Measurements from ENCODE around the gene ZFP14. TPM values are rescaled to one million over a fixed set of nuclear protein-coding genes. Genes with fewer than 3 reads are reported as not detected.

The ZFP14 gene
- total and polyA plus RNA-seq, 2 of the 4 experiments (the other 2 are of a cell fraction) = 0.67 to 2.0 TPM

GRCh38 chr19:36392916-36393673 lies 14.1 kb upstream of the ZFP14 start:
- no peak overlapping the region for H3K4ac ChIP-seq (ENCODE audit: low read depth, low read length)
- no peak overlapping the region for H2AK9ac ChIP-seq (replicated peaks; ENCODE audit: low read depth, low read length, poor library complexity)
- H3K9ac ChIP-seq (ENCODE audit: low read depth, low read length) = no peak overlapping the region
- no peak overlapping the region for H2AK5ac ChIP-seq (ENCODE audit: low read depth, low read length)
- no peaks in the 10 kb centered on the region for H3K27me3 ChIP-seq (ENCODE audit: control insufficient read depth, insufficient read depth, low read length)
- ATAC-seq (ENCODE audit: low read depth) = no peak
- no TSS peak for BruUV-seq (replicated peaks)
- ChIA-PET CTCF (no interaction called here), POLR2A (ENCODE audit: unreplicated experiment) (no interaction called here)
- H2BK20ac ChIP-seq (ENCODE audit: low read depth, low read length) = no peak overlapping the region
- H3K18ac ChIP-seq (ENCODE audit: low read depth, low read length) = no peak overlapping the region
- no peak overlapping the region for H3K27ac ChIP-seq (ENCODE audit: insufficient read depth, low read length)
- no peak overlapping the region for H3K4me3 ChIP-seq (ENCODE audit: insufficient read depth, low read depth, low read length)
- no peak for DNase-seq
- H3K9me3 ChIP-seq (ENCODE audit: control insufficient read depth, insufficient read depth, low read length) = peaks cover 60% of the 10 kb centered on the region
- no peak overlapping the region for H2BK5ac ChIP-seq (ENCODE audit: low read depth, low read length, poor library complexity, severe bottlenecking)
- no peak for TF ChIP-seq SMC3 (IDR thresholded peaks at IDR 0.05; ENCODE audit: low read depth, low read length)
- TF ChIP-seq, protein P1, sequence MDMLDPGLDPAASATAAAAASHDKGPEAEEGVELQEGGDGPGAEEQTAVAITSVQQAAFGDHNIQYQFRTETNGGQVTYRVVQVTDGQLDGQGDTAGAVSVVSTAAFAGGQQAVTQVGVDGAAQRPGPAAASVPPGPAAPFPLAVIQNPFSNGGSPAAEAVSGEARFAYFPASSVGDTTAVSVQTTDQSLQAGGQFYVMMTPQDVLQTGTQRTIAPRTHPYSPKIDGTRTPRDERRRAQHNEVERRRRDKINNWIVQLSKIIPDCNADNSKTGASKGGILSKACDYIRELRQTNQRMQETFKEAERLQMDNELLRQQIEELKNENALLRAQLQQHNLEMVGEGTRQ (IDR thresholded peaks at IDR 0.05; ENCODE audit: low read depth, low read length) = no peak
- no peak for TF ChIP-seq RCOR1 (IDR thresholded peaks at IDR 0.05; ENCODE audit: insufficient replicate concordance, low read length)
- TF ChIP-seq NFE2L2 (IDR thresholded peaks at IDR 0.05; ENCODE audit: low read depth, low read length) = no peak
- no peak for TF ChIP-seq CHD1 (IDR thresholded peaks at IDR 0.05; ENCODE audit: low read depth, low read length)
- TF ChIP-seq MAFK (IDR thresholded peaks at IDR 0.05; ENCODE audit: low read depth, low read length) = no peak
- no peak for TF ChIP-seq ELK1 (IDR thresholded peaks at IDR 0.05; ENCODE audit: borderline replicate concordance, low read depth, low read length)
- no peak for TF ChIP-seq RFX5 (IDR thresholded peaks at IDR 0.05; ENCODE audit: low read depth, low read length)
- TF ChIP-seq RAD21 (IDR thresholded peaks at IDR 0.05; ENCODE audit: low read length) = no peak
- TF ChIP-seq MAZ (IDR thresholded peaks at IDR 0.05; ENCODE audit: borderline replicate concordance, low read depth, low read length) = no peak
- no peak for TF ChIP-seq FOS (IDR thresholded peaks at IDR 0.05; ENCODE audit: low read depth, low read length)
- TF ChIP-seq, protein P2, sequence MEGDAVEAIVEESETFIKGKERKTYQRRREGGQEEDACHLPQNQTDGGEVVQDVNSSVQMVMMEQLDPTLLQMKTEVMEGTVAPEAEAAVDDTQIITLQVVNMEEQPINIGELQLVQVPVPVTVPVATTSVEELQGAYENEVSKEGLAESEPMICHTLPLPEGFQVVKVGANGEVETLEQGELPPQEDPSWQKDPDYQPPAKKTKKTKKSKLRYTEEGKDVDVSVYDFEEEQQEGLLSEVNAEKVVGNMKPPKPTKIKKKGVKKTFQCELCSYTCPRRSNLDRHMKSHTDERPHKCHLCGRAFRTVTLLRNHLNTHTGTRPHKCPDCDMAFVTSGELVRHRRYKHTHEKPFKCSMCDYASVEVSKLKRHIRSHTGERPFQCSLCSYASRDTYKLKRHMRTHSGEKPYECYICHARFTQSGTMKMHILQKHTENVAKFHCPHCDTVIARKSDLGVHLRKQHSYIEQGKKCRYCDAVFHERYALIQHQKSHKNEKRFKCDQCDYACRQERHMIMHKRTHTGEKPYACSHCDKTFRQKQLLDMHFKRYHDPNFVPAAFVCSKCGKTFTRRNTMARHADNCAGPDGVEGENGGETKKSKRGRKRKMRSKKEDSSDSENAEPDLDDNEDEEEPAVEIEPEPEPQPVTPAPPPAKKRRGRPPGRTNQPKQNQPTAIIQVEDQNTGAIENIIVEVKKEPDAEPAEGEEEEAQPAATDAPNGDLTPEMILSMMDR (conservative IDR thresholded peaks at IDR 0.05; ENCODE audit: low read depth, low read length) = no peak
- no peak for TF ChIP-seq POLR2A (IDR thresholded peaks at IDR 0.05; ENCODE audit: low read depth, low read length)
- TF ChIP-seq MXI1 (IDR thresholded peaks at IDR 0.05; ENCODE audit: borderline replicate concordance, low read depth, low read length) = no peak
- no peak for TF ChIP-seq BHLHE40 (IDR thresholded peaks at IDR 0.05; ENCODE audit: low read depth, low read length)
- no peak for TF ChIP-seq CEBPB (IDR thresholded peaks at IDR 0.05; ENCODE audit: low read depth, low read length)
- H3K36me3 ChIP-seq (ENCODE audit: control insufficient read depth, insufficient read depth, low read length) = peaks cover 29% of the 10 kb centered on the region
- in situ Hi-C loops (cut with MboI; ENCODE audit: low sequenced_read_pairs) (no loop called here), intact Hi-C loops (cut with micrococcal nuclease) (no loop called here), dilution Hi-C loops (cut with HindIII; ENCODE audit: low sequenced_read_pairs, unreplicated experiment) (no loop called here)
- no peak overlapping the region for H3K56ac ChIP-seq (ENCODE audit: extremely low read depth, insufficient read depth, low read length)
- no peak overlapping the region for H4K8ac ChIP-seq (ENCODE audit: low read depth in 2 of 2, low read length in 2 of 2)
- no peak overlapping the region for H2BK15ac ChIP-seq (ENCODE audit: low read depth, low read length)
- no peaks in the 10 kb centered on the region for H3K9me1 ChIP-seq (ENCODE audit: insufficient read depth, low read length)
- H4K91ac ChIP-seq (ENCODE audit: insufficient read depth, low read depth, low read length) = no peak overlapping the region
- no peak overlapping the region for H2BK120ac ChIP-seq (ENCODE audit: low read depth, low read length)
- no peak overlapping the region for H3K23ac ChIP-seq (ENCODE audit: low read depth, low read length)
- WGBS, 2 experiments (ENCODE audit: extremely low coverage in 2 of 2, insufficient read length in 1 of 2) = 96% methylated on average over 3 of the region's 11 CpGs; no CpG with 5 or more reads in 1 of the 2 experiments
- H3K4me1 ChIP-seq (ENCODE audit: control insufficient read depth, insufficient read depth, low read length) = no peaks in the 10 kb centered on the region
- no peak overlapping the region for H3K14ac ChIP-seq (replicated peaks; ENCODE audit: low read depth, low read length)
- H3K4me2 ChIP-seq (ENCODE audit: low read depth, low read length) = no peak overlapping the region
- no peak overlapping the region for H4K5ac ChIP-seq (ENCODE audit: low read depth, low read length)
- H3K79me1 ChIP-seq (ENCODE audit: low read depth in 1 of 2, low read length in 2 of 2) = no peaks in the 10 kb centered on the region
- no peak overlapping the region for H2AFZ ChIP-seq (replicated peaks; ENCODE audit: low read length, poor library complexity)
- no peaks in the 10 kb centered on the region for H4K20me1 ChIP-seq (ENCODE audit: insufficient read depth, low read length)

Data from IMR-90 (cell line).